AG09309 (cell line): ENCODE data around the gene SLC38A11.
"Not testable (repeated sequence)": the region's sequence is repeated elsewhere in the genome, so short reads cannot be mapped to it uniquely, and the experiment has no call there.

Experiments used
- DNase-seq: peaks from one replicate; pipeline ENCODE4 v3.0.0-alpha.2; 2010; ENCODE audit warnings: low read depth
- H3K4me3 ChIP-seq: 2 replicates; pipeline ENCODE4 v1.5.1; 2011; ENCODE audit warnings: mild to moderate bottlenecking, low read depth, low read length, moderate library complexity; ENCODE audit not compliant: control insufficient read depth
- TF ChIP-seq, protein P1 (sequence below): IDR thresholded peaks from 2 replicates; pipeline ENCODE4 v1.5.1; 2011; ENCODE audit warnings: mild to moderate bottlenecking, low read depth, low read length, inconsistent platforms; ENCODE audit not compliant: insufficient read depth, control insufficient read depth; ENCODE audit errors: missing control alignments

The SLC38A11 gene

DNA sequence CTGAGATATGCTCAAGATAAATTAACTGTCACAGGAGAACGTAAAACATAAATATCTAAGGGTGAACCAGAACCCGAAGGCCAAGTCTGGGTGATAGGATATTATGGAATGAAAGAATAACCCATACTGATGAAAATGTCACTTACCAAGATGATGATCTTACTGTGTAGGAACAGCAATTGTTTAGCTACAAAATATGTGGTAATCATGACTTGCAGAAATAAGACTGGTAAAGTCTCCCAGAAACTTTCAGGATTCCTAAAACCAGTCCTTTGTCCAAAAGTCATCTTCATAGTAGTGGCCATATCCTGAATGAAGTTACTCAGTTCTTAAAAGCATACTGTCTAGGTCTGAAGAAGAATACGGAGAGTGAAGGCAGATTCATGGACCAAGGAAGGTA, 30.7 kb upstream of the SLC38A11 start:
- not testable (repeated sequence) for DNase-seq, H3K4me3 ChIP-seq

DNA sequence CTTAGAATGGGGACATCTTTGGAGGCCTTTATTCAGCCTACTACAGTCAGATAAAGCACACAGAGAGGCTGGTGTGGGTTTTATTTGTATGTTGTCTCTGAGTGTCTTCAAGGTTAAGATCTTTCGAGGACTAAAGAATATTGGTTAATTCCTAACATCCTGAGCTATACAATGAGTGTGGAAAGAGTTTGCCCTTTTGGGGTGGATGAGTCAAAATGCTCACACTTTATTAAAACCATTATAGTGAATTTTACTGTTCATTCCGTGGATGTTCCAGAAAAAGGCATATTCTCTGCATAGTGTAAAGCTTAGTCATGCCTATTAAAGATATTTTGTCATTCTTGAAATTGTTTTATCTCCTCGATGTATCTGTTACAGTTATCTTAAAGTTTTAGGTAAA, 29.1 kb upstream of the SLC38A11 start:
- DNase-seq: no peak
- no peak overlapping the region for H3K4me3 ChIP-seq
- TF ChIP-seq, protein P1, sequence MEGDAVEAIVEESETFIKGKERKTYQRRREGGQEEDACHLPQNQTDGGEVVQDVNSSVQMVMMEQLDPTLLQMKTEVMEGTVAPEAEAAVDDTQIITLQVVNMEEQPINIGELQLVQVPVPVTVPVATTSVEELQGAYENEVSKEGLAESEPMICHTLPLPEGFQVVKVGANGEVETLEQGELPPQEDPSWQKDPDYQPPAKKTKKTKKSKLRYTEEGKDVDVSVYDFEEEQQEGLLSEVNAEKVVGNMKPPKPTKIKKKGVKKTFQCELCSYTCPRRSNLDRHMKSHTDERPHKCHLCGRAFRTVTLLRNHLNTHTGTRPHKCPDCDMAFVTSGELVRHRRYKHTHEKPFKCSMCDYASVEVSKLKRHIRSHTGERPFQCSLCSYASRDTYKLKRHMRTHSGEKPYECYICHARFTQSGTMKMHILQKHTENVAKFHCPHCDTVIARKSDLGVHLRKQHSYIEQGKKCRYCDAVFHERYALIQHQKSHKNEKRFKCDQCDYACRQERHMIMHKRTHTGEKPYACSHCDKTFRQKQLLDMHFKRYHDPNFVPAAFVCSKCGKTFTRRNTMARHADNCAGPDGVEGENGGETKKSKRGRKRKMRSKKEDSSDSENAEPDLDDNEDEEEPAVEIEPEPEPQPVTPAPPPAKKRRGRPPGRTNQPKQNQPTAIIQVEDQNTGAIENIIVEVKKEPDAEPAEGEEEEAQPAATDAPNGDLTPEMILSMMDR: no peak

DNA sequence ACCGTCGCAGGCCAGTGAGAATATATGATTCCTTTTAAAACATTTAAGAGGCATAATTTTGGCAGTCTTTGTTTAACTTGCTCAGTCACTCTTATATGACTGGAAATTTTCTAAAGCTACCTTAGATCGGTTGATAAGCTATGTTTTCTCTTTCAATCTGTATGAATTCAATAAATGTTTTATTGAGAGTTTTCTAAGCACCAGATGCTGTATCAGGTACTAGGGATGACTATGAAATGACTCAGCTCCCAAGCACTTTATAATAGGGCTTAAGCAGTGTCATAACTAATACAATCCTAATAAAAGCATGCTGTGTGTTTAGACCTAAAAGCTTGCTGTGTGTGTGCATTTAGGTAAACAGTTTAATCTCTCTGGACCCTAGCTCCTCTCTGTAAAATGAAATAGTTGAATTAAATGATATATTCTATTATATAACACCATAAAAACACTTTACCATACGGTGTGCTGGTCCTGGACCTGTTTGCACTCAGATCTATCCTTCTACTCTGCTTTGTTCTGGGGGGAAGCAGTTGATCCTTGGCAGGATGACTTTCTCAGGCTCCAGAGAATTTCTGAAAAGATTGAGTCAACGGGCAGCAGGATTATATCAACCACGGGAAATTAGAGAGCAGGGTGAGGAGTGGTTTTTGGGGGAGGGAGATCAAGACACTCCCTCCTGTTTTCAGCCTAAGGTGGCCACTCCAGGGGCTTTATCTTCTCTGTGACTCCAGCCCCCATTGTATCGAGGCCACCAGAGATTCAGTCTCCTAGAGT, 26.1 kb upstream of the SLC38A11 start:
- TF ChIP-seq, protein P1: no peak
- no peak overlapping the region for H3K4me3 ChIP-seq
- DNase-seq: no peak

DNA sequence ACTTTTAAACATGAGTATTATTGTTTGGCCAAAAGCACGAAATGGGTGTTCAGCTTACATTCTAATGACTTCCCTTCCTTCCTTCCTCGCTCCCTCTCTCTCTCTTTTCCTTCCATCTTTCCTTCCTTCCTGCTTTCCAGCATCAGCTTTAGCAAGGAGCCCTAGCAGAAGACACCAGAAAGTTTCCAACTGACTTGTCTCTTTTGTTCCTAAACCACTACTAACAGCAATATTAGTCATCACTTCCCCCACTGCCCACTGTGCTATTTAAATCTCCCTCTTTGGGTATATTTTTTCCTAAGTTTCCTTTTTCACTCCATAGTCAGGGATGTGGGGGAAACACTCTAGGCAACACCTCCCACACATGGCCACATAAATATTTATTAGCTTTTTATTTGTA, 25.4 kb upstream of the SLC38A11 start:
- not testable (repeated sequence) for H3K4me3 ChIP-seq, DNase-seq

DNA sequence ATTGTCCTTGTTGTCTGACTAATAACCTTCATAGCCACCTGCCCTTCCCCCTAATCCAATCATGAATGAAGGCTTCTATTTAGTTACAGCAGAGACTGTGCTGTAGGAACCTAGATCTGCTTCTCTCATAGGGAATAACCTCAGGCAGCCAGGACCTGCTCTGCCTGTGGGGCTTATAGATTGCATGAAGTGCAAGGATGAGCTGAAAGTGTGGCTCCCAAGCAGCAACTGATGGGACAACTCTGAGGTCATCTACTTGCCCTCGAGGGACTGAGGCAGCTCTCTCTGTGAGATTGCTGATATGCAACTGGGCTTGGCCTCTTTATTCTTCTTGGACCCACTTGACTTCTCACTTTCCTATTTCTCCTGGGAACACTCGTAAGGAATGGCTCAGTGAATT, 23.8 kb upstream of the SLC38A11 start:
- TF ChIP-seq, protein P1: no peak
- DNase-seq: no peak
- no peak overlapping the region for H3K4me3 ChIP-seq

GRCh38 chr2:164976875-164977470, 21.6 kb upstream of the SLC38A11 start:
- not testable (repeated sequence) for DNase-seq, H3K4me3 ChIP-seq

GRCh38 chr2:164976301-164976700, 21.0 kb upstream of the SLC38A11 start:
- no peak overlapping the region for H3K4me3 ChIP-seq
- TF ChIP-seq, protein P1: no peak
- DNase-seq: no peak

DNA sequence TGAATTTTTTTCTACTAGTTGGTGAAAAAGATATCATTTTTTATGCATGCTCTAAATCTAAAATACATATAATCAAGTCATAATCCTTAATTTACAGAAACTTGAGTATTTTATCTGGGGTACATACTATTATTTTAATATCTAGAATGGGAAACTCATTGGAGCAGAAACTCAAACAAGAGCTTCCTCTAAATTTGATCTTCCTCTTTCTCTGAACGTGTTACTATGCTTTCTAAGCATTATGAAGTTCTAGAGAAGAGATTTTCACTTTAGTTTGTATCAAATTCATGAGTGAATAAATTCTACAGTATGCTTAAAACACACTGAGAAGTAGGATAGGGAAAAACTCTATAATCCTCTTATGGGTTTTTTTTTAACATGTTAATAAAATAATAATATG, 20.6 kb upstream of the SLC38A11 start:
- DNase-seq: no peak
- no peak overlapping the region for H3K4me3 ChIP-seq
- TF ChIP-seq, protein P1: no peak
